GM12878 (cell line): ENCODE results near the gene EXOC3L4. TPM values are rescaled to one million over a fixed set of nuclear protein-coding genes. Genes with fewer than 3 reads are reported as not detected.

Source experiments
- ATAC-seq: fragments of 200-7000 bp; cut with Tn5 transposase; 3 replicates; pipeline ENCODE4 v1.9.1; 2020; ENCODE audit warnings: mild to moderate bottlenecking, moderate library complexity
- BruUV-seq: library from RNA; stranded (reverse); fragments of 400-500 nt; replicated peaks from 2 replicates; lab custom pipeline; 2021; lab: Mats Ljungman, UMichigan
- CTCF ChIA-PET: fragments of 300-600 bp; sonication (Branson Sonifier 250); formaldehyde crosslinking; extraction: SDS; loops from one replicate; lab custom pipeline; 2021; ENCODE audit warnings: inconsistent platforms; lab: Yijun Ruan, JAX
- POLR2A ChIA-PET: fragments of 350-600 bp; formaldehyde crosslinking; extraction: SDS; loops from one replicate; lab custom pipeline; 2021; ENCODE audit warnings: inconsistent platforms; lab: Charles Lee
- RAD21 ChIA-PET: fragments of 300-600 bp; sonication (Branson Sonifier 250); formaldehyde crosslinking; loops from one replicate; lab custom pipeline; 2023; ENCODE audit warnings: antibody characterized with exemption; ENCODE audit not compliant: unreplicated experiment; lab: Charles Lee
- SMC1A ChIA-PET: fragments of 300-600 bp; sonication (Branson Sonifier 250); formaldehyde crosslinking; loops from one replicate; lab custom pipeline; 2023; ENCODE audit not compliant: unreplicated experiment, uncharacterized antibody; lab: Charles Lee
- DNase-seq: peaks from one replicate; pipeline ENCODE4 v3.0.0-alpha.2; 2011; ENCODE audit warnings: low read depth, low spot score
- FAIRE-seq: peaks from 3 replicates; lab custom pipeline; 2011; peaks lifted over from hg19 to GRCh38; lab: Jason Lieb, UNC
- H2AFZ ChIP-seq: 2 replicates; pipeline ENCODE4 v1.6.0; 2011; ENCODE audit warnings: low read depth, low read length, control low read depth; ENCODE audit not compliant: control insufficient read depth
- H3K27ac ChIP-seq: 2 replicates; pipeline ENCODE4 v1.5.1; 2011; ENCODE audit warnings: control low read depth; ENCODE audit not compliant: control insufficient read depth, insufficient read depth
- H3K27me3 ChIP-seq, 2 experiments: replicated peaks in 1 of 2; 2 replicates each; pipeline versions ENCODE4 v1.6.0 to v1.6.1; 2011; ENCODE audit warnings: low read length in 1 of 2; ENCODE audit not compliant: control insufficient read depth in 2 of 2, insufficient read depth in 2 of 2
- H3K36me3 ChIP-seq, 2 experiments: 2 replicates each; pipeline ENCODE4 v1.5.1; 2011; ENCODE audit warnings: low read length in 1 of 2; ENCODE audit not compliant: control insufficient read depth in 2 of 2, insufficient read depth in 2 of 2
- H3K4me1 ChIP-seq: 2 replicates; pipeline ENCODE4 v1.6.1; 2011; ENCODE audit warnings: mild to moderate bottlenecking, low read length, moderate library complexity, mixed read lengths; ENCODE audit not compliant: control insufficient read depth, insufficient read depth
- H3K4me2 ChIP-seq: 2 replicates; pipeline ENCODE4 v1.6.0; 2011; ENCODE audit warnings: control low read depth; ENCODE audit not compliant: control insufficient read depth, insufficient read depth
- H3K4me3 ChIP-seq: fragments of 200-600 bp; sonication (generic); 2 replicates; pipeline ENCODE4 v1.5.1; 2016
- H3K79me2 ChIP-seq: 2 replicates; pipeline ENCODE4 v1.6.0; 2011; ENCODE audit warnings: low read length; ENCODE audit not compliant: control insufficient read depth, insufficient read depth
- H3K9ac ChIP-seq: 2 replicates; pipeline ENCODE4 v1.8.0; 2011; ENCODE audit warnings: low read length, control low read depth, mixed read lengths; ENCODE audit not compliant: control insufficient read depth, insufficient read depth
- H3K9me3 ChIP-seq: replicated peaks from 3 replicates; pipeline ENCODE4 v1.5.1; 2011; ENCODE audit warnings: mild to moderate bottlenecking, low read length; ENCODE audit not compliant: control insufficient read depth, insufficient read depth
- H4K20me1 ChIP-seq: 2 replicates; pipeline ENCODE4 v1.6.0; 2011; ENCODE audit not compliant: control insufficient read depth, insufficient read depth
- NR2F1 ChIP-seq: fragments of 450-650 bp; conservative IDR thresholded peaks from 2 replicates; pipeline ENCODE4 v1.6.1; 2017; ENCODE audit warnings: mild to moderate bottlenecking
- RAD51 ChIP-seq: fragments of 450-650 bp; IDR thresholded peaks from 2 replicates; pipeline ENCODE4 v1.6.1; 2016; ENCODE audit warnings: moderate library complexity, mild to moderate bottlenecking, inconsistent platforms
- WGBS: methylation state at CpG from one replicate; pipeline ENCODE4 v1.1.6; 2016; ENCODE audit warnings: low lambda C conversion rate; ENCODE audit not compliant: insufficient replicate concordance, insufficient coverage; ENCODE audit errors: missing lambda C conversion rate; 5-methylcytosine and 5-hydroxymethylcytosine counted together
- in situ Hi-C: fragments of 300-500 bp; cut with MboI; formaldehyde crosslinking; loops from 9 replicates; pipeline ENCODE4 v1.14.3; 2018; ENCODE audit warnings: mixed read lengths
- intact Hi-C: fragments of 100-400 bp; cut with micrococcal nuclease; formaldehyde crosslinking; loops from one replicate; pipeline ENCODE4 v1.14.2; 2022; ENCODE audit not compliant: unreplicated experiment
- polyA plus RNA-seq, 11 experiments: library from polyadenylated mRNA; depleted of rRNA in 4 of 11; unstranded in 6 of 11; stranded (reverse) in 5 of 11; fragments of >200 nt; fragmentation: Nextera tagmentation in 4 of 11; fragmentation: Illumina TruSeq in 1 of 11; extraction: Ambion mirVana in 4 of 11; extraction: Trizol in 1 of 11; gene quantifications; 1 replicate in 1 of 11; 2 replicates in 10 of 11; pipeline versions ENCODE4 v1.2.1 to v1.2.3, GENCODE V29; 2011 to 2016; ENCODE audit warnings: inconsistent platforms in 2 of 11, missing spikeins in 2 of 11, low read depth in 1 of 11
- total RNA-seq, 4 experiments: library from RNA; depleted of rRNA in 3 of 4; stranded (reverse); fragments of >200 nt in 3 of 4; fragmentation: Illumina TruSeq in 1 of 4; extraction: Trizol in 1 of 4; gene quantifications; 2 replicates each; pipeline versions ENCODE4 v1.2.1 to v1.2.3, GENCODE V29; 2013 to 2021
- TF ChIP-seq, protein P1 (sequence below): fragments of 450-650 bp; IDR thresholded peaks from 2 replicates; pipeline ENCODE4 v1.6.1; 2014; ENCODE audit warnings: mild to moderate bottlenecking

EXOC3L4 gene
- total and polyA plus RNA-seq, 10 of the 15 experiments (the other 5 are each of a cell fraction or from before 2014, with no cell fraction given) = not detected

DNA sequence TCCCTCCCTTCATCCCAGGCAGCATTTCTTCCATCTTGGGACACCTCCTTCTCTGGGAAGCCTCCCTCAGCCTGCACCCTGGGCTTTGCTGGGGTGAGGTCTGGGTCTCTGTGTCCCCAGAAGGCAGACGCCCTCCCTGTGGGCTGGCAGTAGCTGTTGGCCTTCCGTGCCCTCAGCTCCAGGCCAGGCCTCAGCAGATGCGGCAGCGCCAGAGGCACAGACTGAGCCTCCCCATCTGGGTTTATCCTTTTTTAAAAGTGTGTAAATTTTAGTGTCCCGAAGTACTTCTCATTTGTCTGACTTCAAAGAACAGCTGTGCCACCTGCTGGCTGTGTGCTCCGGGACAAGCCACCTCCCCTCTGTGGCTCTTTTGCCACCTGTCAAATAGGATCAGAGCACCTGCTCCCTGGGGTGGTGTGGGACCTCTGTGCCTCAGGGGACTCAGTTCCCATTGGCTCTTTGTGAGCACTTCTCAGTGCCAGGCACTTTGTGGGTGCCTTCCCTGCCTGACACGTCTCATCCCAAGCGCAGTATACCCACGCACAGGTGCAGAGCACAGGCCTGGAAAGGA lies 11.1 kb downstream of the EXOC3L4 start (continued):
- TF ChIP-seq, protein P1, sequence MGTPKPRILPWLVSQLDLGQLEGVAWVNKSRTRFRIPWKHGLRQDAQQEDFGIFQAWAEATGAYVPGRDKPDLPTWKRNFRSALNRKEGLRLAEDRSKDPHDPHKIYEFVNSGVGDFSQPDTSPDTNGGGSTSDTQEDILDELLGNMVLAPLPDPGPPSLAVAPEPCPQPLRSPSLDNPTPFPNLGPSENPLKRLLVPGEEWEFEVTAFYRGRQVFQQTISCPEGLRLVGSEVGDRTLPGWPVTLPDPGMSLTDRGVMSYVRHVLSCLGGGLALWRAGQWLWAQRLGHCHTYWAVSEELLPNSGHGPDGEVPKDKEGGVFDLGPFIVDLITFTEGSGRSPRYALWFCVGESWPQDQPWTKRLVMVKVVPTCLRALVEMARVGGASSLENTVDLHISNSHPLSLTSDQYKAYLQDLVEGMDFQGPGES = no peak

DNA sequence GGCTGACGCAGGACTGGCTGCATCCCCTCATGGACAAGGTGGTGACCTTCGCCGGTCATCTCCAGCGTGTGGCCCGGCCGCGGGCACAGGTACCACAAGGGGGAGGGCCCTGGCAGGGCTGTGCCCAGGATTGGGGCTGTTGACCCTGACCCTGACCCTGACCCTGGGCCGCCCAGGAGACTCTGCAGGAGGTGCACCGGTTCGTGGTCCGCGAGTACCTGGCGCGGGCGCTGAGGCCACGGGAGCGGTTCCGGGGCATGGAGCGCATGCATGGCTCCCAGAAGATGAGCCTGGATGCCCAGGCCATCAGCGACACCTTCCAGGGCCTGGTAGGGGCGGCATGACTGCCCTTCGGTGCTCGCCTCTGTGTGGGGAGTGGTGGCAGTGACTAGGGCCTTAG lies 12.9 kb downstream of the EXOC3L4 start:
- ATAC-seq = no peak
- Histone ChIP-seq H3K27me3 (peaks cover 5 to 11% of the 10 kb centered on the region in 2 experiments; a peak in 2 of 4 replicates), H2AFZ (no peak overlapping the region), H3K4me1 (peaks cover 50% of the 10 kb centered on the region), H3K27ac (no peak overlapping the region), H3K79me2 (no peaks in the 10 kb centered on the region), H4K20me1 (no peaks in the 10 kb centered on the region), H3K4me2 (no peak overlapping the region), H3K36me3 (no peaks in the 10 kb centered on the region), H3K4me3 (no peak overlapping the region), H3K9me3 (no peaks in the 10 kb centered on the region), H3K9ac (no peak overlapping the region)
- no peak for FAIRE-seq
- ChIA-PET POLR2A (interaction anchor here (1.3 kb wide), 1 partner anchor 33 kb away, joined by 7 read pairs; no protein-coding TSS in a partner anchor), CTCF (interaction anchor here (1.4 to 5.0 kb wide), 5 partner anchors 11 to 413 kb away, joined by 6 to 202 read pairs (median 77); no protein-coding TSS in a partner anchor), SMC1A (interaction anchor here (2.9 to 4.6 kb wide), 2 partner anchors 34 to 77 kb away, joined by 60 to 76 read pairs; no protein-coding TSS in a partner anchor), RAD21 (interaction anchor here (0.6 to 4.6 kb wide), 5 partner anchors 13 to 185 kb away, joined by 3 to 120 read pairs (median 35); partner anchors contain the start of gene EXOC3L4)
- WGBS = 88% methylated on average over 19 of the region's 23 CpGs
- no peak for DNase-seq
- intact Hi-C loops = no loop called here
- 0 out of 2 replicates have a peak, but pooled peaks have one; percentile 30 for TF ChIP-seq NR2F1
- TF ChIP-seq RAD51 = no peak
- in situ Hi-C loops = loop anchor here (5.0 kb wide), 1 partner anchor 75 kb away; no protein-coding TSS in a partner anchor
- no TSS peak for BruUV-seq
